ENCODE measurements around the gene NOL12. TPM values are rescaled to one million over a fixed set of nuclear protein-coding genes. Genes with fewer than 3 reads are reported as not detected.
"Not testable (repeated sequence)": the region's sequence is repeated elsewhere in the genome, so short reads cannot be mapped to it uniquely, and the experiment has no call there.

NOL12 gene
- total RNA-seq, 1 donor from 2014 or later, result 36.8 TPM

GRCh38 chr22:37713761-37714160, 27.6 kb downstream of the NOL12 start:
- no peak for DNase-seq (ENCODE audit: low spot score)

- DNase-seq (ENCODE audit: low spot score), result no peak
These were observed 28.5 kb downstream of the NOL12 start for GRCh38 chr22:37714634-37715033.

GRCh38 chr22:37715760-37716159, 29.6 kb downstream of the NOL12 start:
- no peak for DNase-seq (ENCODE audit: low spot score)

GRCh38 chr22:37716708-37717107, 30.6 kb downstream of the NOL12 start:
- no peak for DNase-seq (ENCODE audit: low spot score)

GRCh38 chr22:37717235-37717634, 31.1 kb downstream of the NOL12 start:
- DNase-seq (ENCODE audit: low spot score), result not testable (repeated sequence)

DNA sequence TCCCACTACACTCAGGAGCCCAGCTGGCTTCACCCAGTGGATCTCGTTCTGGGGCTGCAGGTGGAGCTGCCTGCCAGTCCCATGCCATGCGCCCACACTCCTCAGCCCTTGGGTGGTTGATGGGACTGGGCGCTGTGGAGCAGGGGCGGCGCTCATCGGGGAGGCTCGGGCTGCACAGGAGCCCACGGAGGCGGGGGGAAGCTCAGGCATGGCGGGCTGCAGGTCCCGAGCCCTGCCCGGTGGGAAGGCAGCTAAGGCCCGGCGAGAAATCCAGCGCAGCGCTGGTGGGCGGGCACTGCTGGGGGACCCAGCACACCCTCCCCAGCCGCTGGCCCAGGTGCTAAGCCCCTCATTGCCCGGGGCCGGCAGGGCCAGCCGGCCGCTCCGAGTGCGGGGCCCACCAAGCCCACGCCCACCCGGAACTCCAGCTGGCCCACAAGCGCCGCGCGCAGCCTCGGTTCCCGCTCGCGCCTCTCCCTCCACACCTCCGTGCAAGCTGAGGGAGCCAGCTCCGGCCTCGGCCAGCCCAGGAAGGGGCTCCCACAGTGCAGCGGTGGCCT, 31.7 kb downstream of the NOL12 start:
- not testable (repeated sequence) for DNase-seq (ENCODE audit: low spot score)

DNA sequence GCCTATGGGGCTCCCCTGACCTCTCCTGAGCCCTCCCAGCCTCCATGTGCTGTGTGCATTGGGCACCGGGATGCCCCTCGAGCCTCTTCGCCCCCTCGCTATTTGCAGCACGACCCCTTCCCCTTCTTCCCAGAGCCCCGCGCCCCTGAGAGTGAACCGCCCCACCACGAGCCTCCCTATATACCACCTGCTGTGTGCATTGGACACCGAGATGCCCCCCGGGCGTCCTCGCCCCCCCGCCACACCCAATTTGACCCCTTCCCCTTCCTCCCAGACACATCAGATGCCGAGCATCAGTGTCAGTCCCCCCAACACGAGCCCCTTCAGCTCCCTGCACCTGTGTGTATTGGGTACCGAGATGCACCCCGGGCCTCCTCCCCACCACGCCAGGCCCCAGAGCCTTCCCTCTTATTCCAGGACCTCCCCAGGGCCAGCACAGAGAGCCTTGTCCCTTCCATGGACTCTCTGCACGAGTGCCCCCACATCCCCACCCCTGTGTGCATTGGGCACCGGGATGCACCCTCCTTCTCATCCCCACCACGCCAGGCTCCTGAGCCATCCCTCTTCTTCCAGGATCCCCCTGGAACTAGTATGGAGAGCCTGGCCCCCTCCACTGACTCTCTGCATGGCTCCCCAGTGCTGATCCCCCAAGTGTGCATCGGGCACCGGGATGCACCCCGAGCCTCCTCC, 39.6 kb downstream of the NOL12 start:
- no peak for DNase-seq (ENCODE audit: low spot score)

DNA sequence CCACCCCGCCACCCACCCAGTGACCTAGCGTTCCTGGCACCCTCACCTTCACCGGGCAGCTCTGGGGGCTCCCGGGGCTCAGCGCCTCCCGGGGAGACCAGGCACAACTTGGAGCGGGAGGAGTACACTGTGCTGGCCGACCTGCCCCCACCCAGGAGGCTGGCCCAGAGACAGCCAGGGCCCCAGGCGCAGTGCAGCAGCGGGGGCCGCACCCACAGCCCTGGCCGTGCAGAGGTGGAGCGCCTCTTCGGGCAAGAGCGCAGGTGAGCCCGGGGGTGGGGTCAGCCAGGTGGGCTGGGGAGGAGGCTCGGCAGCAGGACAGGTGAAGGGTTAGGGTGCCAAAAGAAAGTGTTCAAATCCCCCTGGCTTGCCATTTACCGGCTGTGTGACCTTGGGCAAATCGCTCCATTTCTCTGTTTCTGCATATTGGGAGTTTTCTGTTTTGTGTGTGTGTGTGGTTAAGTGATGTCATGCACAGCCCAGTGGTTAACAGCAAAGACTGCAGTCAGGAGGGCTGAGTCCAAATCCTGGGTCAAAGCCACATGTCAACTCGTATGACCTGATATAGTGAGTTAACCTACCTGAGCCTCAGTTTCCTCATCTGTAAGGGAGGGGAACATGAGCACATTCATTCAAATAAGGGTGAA, 40.2 kb downstream of the NOL12 start:
- no peak for DNase-seq (ENCODE audit: low spot score)

GRCh38 chr22:37728620-37729019, 42.5 kb downstream of the NOL12 start:
- DNase-seq (ENCODE audit: low spot score), result no peak

DNA sequence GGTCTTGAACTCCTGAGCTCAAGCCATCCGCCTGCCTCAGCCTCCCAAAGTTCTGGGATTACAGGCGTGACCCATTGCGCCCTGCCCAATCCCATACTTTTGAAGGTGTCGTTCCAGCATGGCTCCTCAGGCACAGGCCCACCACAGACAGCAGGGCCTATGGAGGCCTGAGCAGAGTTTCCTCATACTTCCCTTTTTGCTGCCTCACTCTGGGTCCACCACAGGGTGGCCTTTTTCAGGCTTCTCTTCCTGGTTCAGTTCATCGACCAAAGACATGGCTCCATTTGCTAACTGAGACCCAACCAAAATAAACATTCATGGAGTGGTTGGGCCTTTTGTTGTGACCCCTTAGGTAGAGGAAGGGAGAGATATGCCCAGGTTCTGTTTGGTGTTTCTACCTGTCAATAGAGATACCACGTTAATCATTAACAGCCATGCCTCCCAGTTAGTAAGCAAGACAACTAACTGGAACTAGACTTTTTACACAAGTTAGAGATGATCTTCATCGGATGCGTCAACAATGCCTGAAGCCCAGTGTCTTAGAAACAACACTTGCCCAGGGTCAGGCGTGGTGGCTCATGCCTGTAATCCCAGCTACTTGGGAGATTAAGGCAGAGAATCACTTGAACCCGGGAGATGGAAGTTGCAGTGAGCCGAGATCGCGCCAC, 45.8 kb downstream of the NOL12 start:
- DNase-seq (ENCODE audit: low spot score), result no peak

DNA sequence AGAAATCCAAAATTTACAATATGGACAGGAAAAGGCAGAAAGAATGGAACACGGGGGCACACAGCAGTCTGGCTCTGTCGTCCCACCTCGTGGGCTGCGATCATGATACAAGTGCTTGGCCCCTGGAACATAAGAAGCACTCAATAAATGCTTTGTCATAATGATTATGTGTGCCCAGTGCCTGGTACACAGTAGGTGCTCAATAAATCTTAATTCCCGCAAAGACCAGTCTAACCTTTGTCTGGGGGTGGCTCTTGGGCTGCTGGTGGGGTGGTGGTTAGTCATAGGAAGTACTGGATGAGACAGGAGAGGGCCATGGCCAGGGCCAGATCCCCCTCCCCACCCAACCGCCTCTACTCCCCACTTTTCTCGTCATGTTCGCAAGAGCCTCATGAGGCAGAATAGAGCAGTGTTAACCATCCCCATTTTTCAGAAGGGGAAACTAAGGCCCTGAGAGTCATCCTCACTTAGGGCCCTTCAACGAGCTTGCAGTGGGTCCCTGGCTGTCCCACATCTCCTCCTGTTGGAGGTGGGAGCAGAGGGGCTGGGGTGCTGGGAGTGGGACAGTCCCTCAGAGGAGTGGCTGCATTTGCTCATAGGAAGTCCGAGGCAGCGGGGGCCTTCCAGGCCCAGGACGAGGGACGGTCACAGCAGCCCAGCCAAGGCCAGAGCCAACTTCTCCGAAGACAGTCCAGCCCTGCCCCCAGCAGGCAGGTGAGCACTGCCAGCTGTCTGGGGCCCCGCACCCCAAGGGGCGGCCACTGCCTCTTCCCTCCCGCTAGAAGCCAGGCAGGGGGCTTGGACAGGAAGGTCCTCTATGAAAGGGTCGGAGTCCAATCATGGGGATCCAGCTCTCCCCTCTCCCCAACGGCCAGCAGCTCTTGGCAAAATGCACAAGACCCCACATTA, 46.8 kb downstream of the NOL12 start:
- no peak for DNase-seq (ENCODE audit: low spot score)

- no peak for DNase-seq (ENCODE audit: low spot score)
These were observed 47.7 kb downstream of the NOL12 start for GRCh38 chr22:37733625-37734401.

GRCh38 chr22:37734402-37734700, 48.2 kb downstream of the NOL12 start:
- DNase-seq (ENCODE audit: low spot score), result no peak

- DNase-seq (ENCODE audit: low spot score), result no peak
These were observed 48.9 kb downstream of the NOL12 start for GRCh38 chr22:37734964-37735451.

DNA sequence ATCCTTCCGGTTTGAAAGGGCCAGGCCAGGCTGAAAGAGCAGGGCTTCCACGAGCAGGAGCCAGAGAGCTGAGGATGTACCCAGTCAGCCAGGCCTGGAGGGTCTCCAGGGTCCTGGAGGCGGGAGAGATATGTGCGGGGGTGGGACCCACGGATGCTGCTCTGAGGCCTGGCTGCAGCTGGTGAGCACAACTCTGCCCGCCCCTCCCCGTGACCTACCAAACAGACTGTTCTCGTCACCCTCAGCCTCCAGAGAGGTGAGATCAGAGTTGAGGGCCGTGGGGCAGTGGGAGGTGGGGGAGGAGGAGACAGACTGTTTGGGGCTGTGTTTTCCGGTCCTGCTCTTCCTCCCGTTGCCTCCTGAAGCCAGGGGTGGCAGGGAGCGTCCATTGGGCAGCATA, 52.9 kb downstream of the NOL12 start:
- DNase-seq (ENCODE audit: low spot score), result no peak

GRCh38 chr22:37739611-37740049, 53.5 kb downstream of the NOL12 start:
- no peak for DNase-seq (ENCODE audit: low spot score)

GRCh38 chr22:37740455-37741311, 54.5 kb downstream of the NOL12 start:
- no peak for DNase-seq (ENCODE audit: low spot score)

- DNase-seq (ENCODE audit: low spot score), result peak; percentile 85
These were observed 55.2 kb downstream of the NOL12 start for GRCh38 chr22:37741312-37741795.

DNA sequence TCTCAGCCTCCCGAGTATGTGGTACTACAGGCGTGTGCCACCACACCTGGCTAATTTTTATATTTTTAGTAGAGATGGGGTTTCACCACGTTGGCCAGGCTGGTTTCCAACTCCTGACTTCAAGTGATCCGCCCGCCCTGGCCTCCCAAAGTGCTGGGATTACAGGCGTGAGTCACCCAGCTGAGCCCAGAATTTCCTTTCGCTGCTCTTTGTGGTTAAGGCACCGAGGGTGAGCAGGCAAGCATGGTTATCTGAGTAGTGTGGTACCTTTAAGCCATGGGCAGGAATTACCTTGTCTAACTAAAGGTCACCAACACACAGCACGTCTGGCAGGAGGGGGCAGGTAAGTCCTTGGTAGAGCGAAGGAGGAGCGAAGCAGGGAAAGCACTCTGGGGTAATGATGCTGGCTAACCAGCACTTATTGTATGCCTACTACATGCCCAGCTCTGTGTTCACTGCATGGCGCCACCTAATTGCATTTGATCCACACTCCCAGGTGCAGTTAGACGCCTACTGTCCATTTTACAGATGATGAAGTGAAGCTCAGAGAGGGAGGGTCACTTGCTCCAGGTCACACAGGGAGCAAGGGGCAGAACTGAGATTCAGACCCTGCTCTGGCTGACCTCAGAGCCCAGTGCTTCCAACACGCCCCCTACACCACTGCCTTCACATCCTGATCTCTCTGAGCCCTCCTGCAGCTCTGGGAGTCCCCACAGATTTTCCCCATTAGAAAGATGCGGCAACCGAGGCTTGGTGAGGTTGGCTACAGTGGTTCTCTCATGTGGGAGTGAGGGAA, 56.4 kb downstream of the NOL12 start:
- no peak for DNase-seq (ENCODE audit: low spot score)
